Lower lobe of right lung (tissue), 2 donors: ENCODE measurements around the gene GPR3. TPM values are rescaled to one million over a fixed set of nuclear protein-coding genes. Genes with fewer than 3 reads are reported as not detected.

ENCODE experiments used
- ATAC-seq, 2 donors: fragments of 200-7000 bp; cut with Tn5 transposase; one replicate each; pipeline ENCODE4 v1.9.1; 2020 to 2022; ENCODE audit warnings: mild to moderate bottlenecking in 2 of 2, moderate library complexity in 2 of 2
- DNase-seq: peaks from one replicate; pipeline ENCODE4 v3.0.0-alpha.2; 2020
- H3K27ac ChIP-seq: fragments of 200-600 bp; one replicate; pipeline ENCODE4 v1.8.0; 2022
- H3K27me3 ChIP-seq: fragments of 200-600 bp; one replicate; pipeline ENCODE4 v1.8.0; 2022; ENCODE audit warnings: low read depth
- H3K36me3 ChIP-seq: fragments of 200-600 bp; one replicate; pipeline ENCODE4 v1.8.0; 2022; ENCODE audit warnings: mild to moderate bottlenecking
- H3K4me1 ChIP-seq: fragments of 200-600 bp; one replicate; pipeline ENCODE4 v1.8.0; 2022
- H3K4me3 ChIP-seq: fragments of 200-600 bp; one replicate; pipeline ENCODE4 v1.8.0; 2022; ENCODE audit warnings: mild to moderate bottlenecking
- H3K9me3 ChIP-seq: fragments of 200-600 bp; one replicate; pipeline ENCODE4 v1.8.0; 2022
- CTCF ChIP-seq: fragments of 200-600 bp; IDR thresholded peaks from one replicate; pipeline ENCODE4 v1.8.0; 2022; ENCODE audit warnings: antibody characterized with exemption, mild to moderate bottlenecking
- intact Hi-C: fragments of 100-400 bp; cut with DNase I; formaldehyde crosslinking; loops from one replicate; pipeline ENCODE4 v1.11.0; 2022
- total RNA-seq: library from RNA; stranded (reverse); fragmentation: NEBNext Ultra II Directional; extraction: Animal tissue kit (Norgen Biotek cat#: 25700); gene quantifications from one replicate; pipeline ENCODE4 v1.2.1, GENCODE V29; 2021
- donor health status: DM: no; HTN: yes; CAD: no; lungs with severe emphysema.

The GPR3 gene
- total RNA-seq, 1 donor from 2014 or later: 0.18 TPM

GRCh38 chr1:27416387-27417111 is 24.1 kb downstream of the GPR3 start:
- no peak overlapping the region for H3K27ac ChIP-seq

GRCh38 chr1:27417713-27418112 is 25.3 kb downstream of the GPR3 start:
- no peaks in the 10 kb centered on the region for H3K9me3 ChIP-seq
- peaks cover 64% of the 10 kb centered on the region for H3K36me3 ChIP-seq
- DNase-seq (no peak), ATAC-seq (no peak)
- H3K27me3 ChIP-seq: no peaks in the 10 kb centered on the region
- H3K27ac ChIP-seq: peak overlapping the region; percentile 50
- H3K4me3 ChIP-seq: no peak overlapping the region
- H3K4me1 ChIP-seq: peaks cover 65% of the 10 kb centered on the region
- intact Hi-C loops: no loop called here
- TF ChIP-seq CTCF: no peak

More at GRCh38 chr1:27416387-27417111, 24.1 kb downstream of the GPR3 start:
- intact Hi-C loops: no loop called here
- DNase-seq (no peak), ATAC-seq (peak; percentile 46 to 63)
- H3K9me3 ChIP-seq: no peaks in the 10 kb centered on the region
- H3K27me3 ChIP-seq: no peaks in the 10 kb centered on the region
- no peak overlapping the region for H3K4me3 ChIP-seq
- TF ChIP-seq CTCF: peak; percentile 63
- peaks cover 76% of the 10 kb centered on the region for H3K36me3 ChIP-seq
- peaks cover 58% of the 10 kb centered on the region for H3K4me1 ChIP-seq

- DNase-seq (peak; percentile 62), ATAC-seq (peak; percentile 88 to 93)
- Histone ChIP-seq H3K4me3 (no peak overlapping the region), H3K9me3 (no peaks in the 10 kb centered on the region), H3K27ac (peak overlapping the region; percentile 50), H3K27me3 (no peaks in the 10 kb centered on the region), H3K36me3 (peaks cover 56% of the 10 kb centered on the region), H3K4me1 (peaks cover 64% of the 10 kb centered on the region)
- intact Hi-C loops: no loop called here
- TF ChIP-seq CTCF: no peak
Observed at GRCh38 chr1:27418326-27419185, 26.1 kb downstream of the GPR3 start.

- no peak for TF ChIP-seq CTCF
- no peak for DNase-seq
- peaks cover 87% of the 10 kb centered on the region for H3K4me1 ChIP-seq
- intact Hi-C loops: no loop called here
- peaks cover 44% of the 10 kb centered on the region for H3K36me3 ChIP-seq
- no peaks in the 10 kb centered on the region for H3K9me3 ChIP-seq
- no peak for ATAC-seq
- H3K4me3 ChIP-seq: no peak overlapping the region
- no peak overlapping the region for H3K27ac ChIP-seq
- H3K27me3 ChIP-seq: no peaks in the 10 kb centered on the region
Observed at GRCh38 chr1:27423709-27424108, 31.3 kb downstream of the GPR3 start.

GRCh38 chr1:27427329-27427728 is 34.9 kb downstream of the GPR3 start:
- ATAC-seq (peak in 1 of 2 donors; percentile 48), DNase-seq (no peak)
- no peaks in the 10 kb centered on the region for H3K9me3 ChIP-seq
- no peak overlapping the region for H3K27ac ChIP-seq
- no peak overlapping the region for H3K4me3 ChIP-seq
- no peaks in the 10 kb centered on the region for H3K27me3 ChIP-seq
- TF ChIP-seq CTCF: no peak
- H3K4me1 ChIP-seq: peaks cover 87% of the 10 kb centered on the region
- peaks cover 40% of the 10 kb centered on the region for H3K36me3 ChIP-seq
- intact Hi-C loops: no loop called here
